Mammary epithelial cell (primary cell): Measurements from ENCODE around the gene ATG7.
"Not testable (repeated sequence)": the region's sequence is repeated elsewhere in the genome, so short reads cannot be mapped to it uniquely, and the experiment has no call there.

Experiments used
- EZH2 ChIP-seq: IDR thresholded peaks from 2 replicates; pipeline ENCODE4 v1.6.1; 2012; ENCODE audit warnings: low read length, inconsistent platforms, borderline replicate concordance
- TF ChIP-seq, protein P1 (sequence below), 2 donors: IDR thresholded peaks in 1 of 2; conservative IDR thresholded peaks in 1 of 2; 2 replicates each; pipeline ENCODE4 v1.5.1; 2011 to 2012; ENCODE audit warnings: inconsistent platforms in 2 of 2, low read length in 2 of 2, mild to moderate bottlenecking in 2 of 2, control low read depth in 1 of 2, low read depth in 1 of 2; ENCODE audit not compliant: insufficient read depth in 1 of 2; ENCODE audit errors: extremely low read depth in 1 of 2

DNA sequence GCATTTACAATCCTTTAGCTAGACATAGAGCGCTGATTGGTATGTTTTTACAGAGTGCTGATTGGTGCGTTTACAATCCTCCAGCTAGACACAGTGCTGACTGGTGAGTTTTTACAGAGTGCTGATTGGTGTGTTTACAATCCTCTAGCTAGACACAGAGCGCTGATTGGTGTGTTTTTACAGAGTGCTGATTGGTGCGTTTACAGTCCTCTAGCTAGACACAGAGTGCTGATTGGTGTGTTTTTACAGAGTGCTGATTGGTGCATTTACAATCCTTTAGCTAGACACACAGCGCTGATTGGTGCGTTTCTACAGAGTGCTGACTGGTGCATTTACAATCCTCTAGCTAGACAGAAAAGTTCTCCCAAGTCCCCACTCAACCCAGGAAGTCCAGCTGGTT is 76.7 kb downstream of the ATG7 start:
- TF ChIP-seq, protein P1, sequence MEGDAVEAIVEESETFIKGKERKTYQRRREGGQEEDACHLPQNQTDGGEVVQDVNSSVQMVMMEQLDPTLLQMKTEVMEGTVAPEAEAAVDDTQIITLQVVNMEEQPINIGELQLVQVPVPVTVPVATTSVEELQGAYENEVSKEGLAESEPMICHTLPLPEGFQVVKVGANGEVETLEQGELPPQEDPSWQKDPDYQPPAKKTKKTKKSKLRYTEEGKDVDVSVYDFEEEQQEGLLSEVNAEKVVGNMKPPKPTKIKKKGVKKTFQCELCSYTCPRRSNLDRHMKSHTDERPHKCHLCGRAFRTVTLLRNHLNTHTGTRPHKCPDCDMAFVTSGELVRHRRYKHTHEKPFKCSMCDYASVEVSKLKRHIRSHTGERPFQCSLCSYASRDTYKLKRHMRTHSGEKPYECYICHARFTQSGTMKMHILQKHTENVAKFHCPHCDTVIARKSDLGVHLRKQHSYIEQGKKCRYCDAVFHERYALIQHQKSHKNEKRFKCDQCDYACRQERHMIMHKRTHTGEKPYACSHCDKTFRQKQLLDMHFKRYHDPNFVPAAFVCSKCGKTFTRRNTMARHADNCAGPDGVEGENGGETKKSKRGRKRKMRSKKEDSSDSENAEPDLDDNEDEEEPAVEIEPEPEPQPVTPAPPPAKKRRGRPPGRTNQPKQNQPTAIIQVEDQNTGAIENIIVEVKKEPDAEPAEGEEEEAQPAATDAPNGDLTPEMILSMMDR (conservative IDR thresholded peaks at IDR 0.05 in 1 of 2, IDR thresholded peaks at IDR 0.05 in 1 of 2; ENCODE audit: extremely low read depth in 1 of 2, insufficient read depth in 1 of 2, low read depth in 1 of 2, low read length in 2 of 2): not testable (repeated sequence)
- not testable (repeated sequence) for TF ChIP-seq EZH2
